Spinal cord (tissue), 10 donors: Measurements from ENCODE around the gene PTPRS. TPM values are rescaled to one million over a fixed set of nuclear protein-coding genes. Genes with fewer than 3 reads are reported as not detected.

Source experiments
- DNase-seq, 6 donors: peaks; one replicate each; pipeline versions ENCODE4 v3.0.0 to v3.0.0-alpha.2; 2013 to 2015; ENCODE audit warnings: low spot score in 6 of 6, low read depth in 4 of 6
- H3K27ac ChIP-seq: one replicate; pipeline ENCODE4 v1.5.1; 2013; ENCODE audit warnings: low read depth, low read length, control low read depth
- H3K27me3 ChIP-seq: one replicate; pipeline ENCODE4 v1.6.1; 2013; ENCODE audit warnings: low read length; ENCODE audit not compliant: control insufficient read depth, insufficient read depth
- H3K36me3 ChIP-seq: one replicate; pipeline ENCODE4 v1.6.1; 2013; ENCODE audit warnings: low read length; ENCODE audit not compliant: control insufficient read depth, insufficient read depth
- H3K4me1 ChIP-seq: one replicate; pipeline ENCODE4 v1.6.1; 2013; ENCODE audit warnings: low read length; ENCODE audit not compliant: control insufficient read depth, insufficient read depth
- H3K4me3 ChIP-seq: one replicate; pipeline ENCODE4 v1.5.1; 2013; ENCODE audit warnings: low read depth, low read length, control low read depth
- H3K9me3 ChIP-seq: one replicate; pipeline ENCODE4 v1.6.1; 2013; ENCODE audit warnings: low read length; ENCODE audit not compliant: control insufficient read depth, insufficient read depth
- WGBS: methylation state at CpG from one replicate; pipeline ENCODE4 v1.1.5; 2013; ENCODE audit warnings: missing lambda C conversion rate; ENCODE audit not compliant: insufficient coverage; 5-methylcytosine and 5-hydroxymethylcytosine counted together
- polyA plus RNA-seq, 2 donors: library from polyadenylated mRNA; unstranded; fragments of 120-200 nt; gene quantifications; one replicate each; pipeline ENCODE4 v1.2.1, GENCODE V29; 2013; ENCODE audit not compliant: insufficient read length in 2 of 2
- total RNA-seq, 2 donors: library from RNA; depleted of rRNA in 1 of 2; stranded (reverse); fragments of 120-200 nt in 1 of 2; fragments of >200 nt in 1 of 2; gene quantifications; one replicate each; pipeline versions ENCODE4 v1.2.3 to v1.2.4, GENCODE V29; 2013 to 2014
- donor health status: healthy.

PTPRS gene
- total and polyA plus RNA-seq, 4 donors = 113 to 151 (median 135) TPM

DNA sequence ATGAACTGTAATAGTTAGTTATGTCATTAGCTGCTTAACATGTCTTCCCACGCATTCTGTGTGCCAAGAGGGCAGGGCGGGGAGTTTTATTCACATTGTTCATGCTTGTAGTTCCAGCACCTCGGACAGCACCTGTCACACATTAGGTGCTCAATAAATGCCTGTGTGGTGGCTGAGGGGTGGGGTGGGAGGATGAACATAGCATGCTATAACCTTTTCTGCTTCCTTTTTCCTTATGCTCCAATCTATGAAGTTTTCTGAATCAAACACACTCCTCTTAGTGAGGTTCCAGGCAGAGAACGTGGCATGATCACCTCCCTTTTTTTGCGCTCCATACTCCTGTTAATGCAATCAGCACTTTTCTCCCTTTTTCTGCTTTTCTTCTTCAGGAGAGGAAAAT is 15.8 kb upstream of the PTPRS start:
- Histone ChIP-seq H3K9me3 (no peaks in the 10 kb centered on the region), H3K27ac (no peak overlapping the region), H3K4me1 (no peaks in the 10 kb centered on the region), H3K36me3 (no peaks in the 10 kb centered on the region), H3K27me3 (no peaks in the 10 kb centered on the region), H3K4me3 (no peak overlapping the region)
- no peak for DNase-seq
- no CpG with 5 or more reads among the region's 5 CpGs for WGBS

GRCh38 chr19:5355693-5356092 is 15.1 kb upstream of the PTPRS start:
- H3K9me3 ChIP-seq = no peaks in the 10 kb centered on the region
- DNase-seq = no peak
- WGBS = 65% methylated on average over 5 of the region's 5 CpGs
- H3K27ac ChIP-seq = no peak overlapping the region
- H3K36me3 ChIP-seq = no peaks in the 10 kb centered on the region
- H3K4me3 ChIP-seq = no peak overlapping the region
- H3K4me1 ChIP-seq = no peaks in the 10 kb centered on the region
- no peaks in the 10 kb centered on the region for H3K27me3 ChIP-seq

DNA sequence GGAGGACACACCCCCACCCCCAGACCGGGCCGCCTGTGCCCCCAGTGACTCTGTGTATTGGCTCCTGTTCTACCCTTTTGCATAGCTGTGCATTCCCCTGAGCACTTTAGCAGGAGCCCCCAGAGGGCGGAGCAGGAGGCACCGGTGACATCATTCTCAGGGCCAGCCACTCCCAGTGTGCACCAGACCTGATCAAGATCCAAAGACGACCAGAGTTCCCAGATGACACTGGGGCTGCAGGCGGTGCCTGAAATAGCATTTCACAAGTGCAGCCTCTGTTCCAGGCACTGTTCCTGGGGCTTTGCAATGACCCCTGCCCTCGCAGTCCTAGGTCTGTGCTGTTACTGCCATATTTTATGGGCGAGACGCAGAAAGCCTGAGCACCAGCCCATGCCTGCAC is 14.5 kb upstream of the PTPRS start:
- no peak for DNase-seq
- Histone ChIP-seq H3K4me1 (no peaks in the 10 kb centered on the region), H3K27me3 (no peaks in the 10 kb centered on the region), H3K36me3 (no peaks in the 10 kb centered on the region), H3K27ac (no peak overlapping the region), H3K4me3 (no peak overlapping the region), H3K9me3 (no peaks in the 10 kb centered on the region)
- WGBS = 46% methylated on average over 9 of the region's 9 CpGs

GRCh38 chr19:5354403-5354802 is 13.8 kb upstream of the PTPRS start:
- no peaks in the 10 kb centered on the region for H3K36me3 ChIP-seq
- no peak for DNase-seq

DNA sequence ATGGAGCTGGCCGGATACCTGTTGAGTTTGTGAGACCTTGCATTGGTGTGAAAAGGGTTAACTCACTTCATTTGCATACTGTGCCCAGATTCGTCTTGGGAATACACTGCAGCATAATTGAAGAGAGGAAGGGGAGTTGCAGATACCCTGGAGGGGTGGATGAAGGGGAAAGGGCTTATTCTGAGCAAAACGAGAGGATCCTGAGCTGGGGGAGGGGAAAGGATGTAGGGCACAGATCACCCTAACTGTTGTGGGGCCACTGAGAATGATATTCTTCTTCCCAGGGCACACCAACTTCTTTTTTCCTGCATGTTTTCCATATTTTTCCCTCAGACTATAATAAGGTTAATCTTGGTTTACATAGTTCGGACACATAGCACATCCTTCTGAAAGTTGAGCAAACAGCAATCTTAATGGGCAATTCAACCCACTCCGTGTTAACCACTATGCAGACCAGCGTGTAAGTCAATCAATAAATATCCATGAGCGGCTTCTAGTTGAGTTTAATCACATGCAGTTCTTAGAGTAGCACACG is 11.7 kb upstream of the PTPRS start:
- Histone ChIP-seq H3K27me3 (no peaks in the 10 kb centered on the region), H3K36me3 (no peaks in the 10 kb centered on the region), H3K27ac (no peak overlapping the region), H3K9me3 (peaks cover 3% of the 10 kb centered on the region), H3K4me1 (peaks cover 5% of the 10 kb centered on the region), H3K4me3 (no peak overlapping the region)
- WGBS = 59% methylated on average over 2 of the region's 8 CpGs
- no peak for DNase-seq

More at GRCh38 chr19:5354403-5354802, 13.8 kb upstream of the PTPRS start:
- WGBS = 89% methylated on average over 4 of the region's 4 CpGs
- H3K27me3 ChIP-seq = no peaks in the 10 kb centered on the region
- H3K4me1 ChIP-seq = no peaks in the 10 kb centered on the region
- H3K4me3 ChIP-seq = no peak overlapping the region
- no peak overlapping the region for H3K27ac ChIP-seq
- no peaks in the 10 kb centered on the region for H3K9me3 ChIP-seq

GRCh38 chr19:5351731-5352228 is 11.2 kb upstream of the PTPRS start:
- H3K4me3 ChIP-seq = no peak overlapping the region
- no peak for DNase-seq
- H3K4me1 ChIP-seq = peaks cover 5% of the 10 kb centered on the region
- peaks cover 3% of the 10 kb centered on the region for H3K9me3 ChIP-seq
- no peaks in the 10 kb centered on the region for H3K27me3 ChIP-seq
- 79% methylated on average over 2 of the region's 2 CpGs for WGBS
- H3K36me3 ChIP-seq = no peaks in the 10 kb centered on the region
- H3K27ac ChIP-seq = no peak overlapping the region

GRCh38 chr19:5349041-5349440 is 8.4 kb upstream of the PTPRS start:
- H3K27me3 ChIP-seq = no peaks in the 10 kb centered on the region
- H3K4me3 ChIP-seq = no peak overlapping the region
- DNase-seq = peak in 3 of 6 donors; percentile 55 to 87 (median 70)
- H3K9me3 ChIP-seq = peaks cover 3% of the 10 kb centered on the region
- peaks cover 5% of the 10 kb centered on the region for H3K4me1 ChIP-seq
- H3K36me3 ChIP-seq = no peaks in the 10 kb centered on the region
- H3K27ac ChIP-seq = no peak overlapping the region
- 12% methylated on average over 3 of the region's 3 CpGs for WGBS

DNA sequence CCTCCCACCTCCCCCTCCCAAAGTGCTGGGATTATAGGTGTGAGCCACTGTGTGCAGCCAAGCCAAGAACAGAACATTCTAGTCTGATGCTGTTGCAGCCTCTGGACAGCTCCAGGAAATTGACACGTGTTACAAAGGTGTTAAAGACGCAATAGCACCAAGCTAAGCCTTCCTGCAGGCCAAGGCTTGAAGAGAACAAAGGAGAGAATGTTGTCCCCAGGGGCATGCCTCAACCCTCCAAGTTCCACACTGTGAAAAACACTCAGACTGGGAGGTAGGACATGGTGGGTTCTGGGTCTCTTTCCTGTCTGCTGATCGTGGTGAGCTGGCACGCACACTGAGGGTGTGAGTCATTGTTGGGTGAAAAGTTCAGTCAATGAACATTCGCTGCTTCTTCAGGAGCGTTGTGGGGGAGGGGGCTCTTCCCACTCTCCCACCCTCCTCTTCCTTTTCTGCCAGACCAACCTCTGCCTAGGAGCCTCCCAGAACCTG is 5.3 kb upstream of the PTPRS start:
- peaks cover 3% of the 10 kb centered on the region for H3K9me3 ChIP-seq
- H3K4me1 ChIP-seq = peaks cover 11% of the 10 kb centered on the region
- no peaks in the 10 kb centered on the region for H3K36me3 ChIP-seq
- WGBS = 30% methylated on average over 2 of the region's 6 CpGs
- no peaks in the 10 kb centered on the region for H3K27me3 ChIP-seq
- H3K4me3 ChIP-seq = no peak overlapping the region
- no peak for DNase-seq
- no peak overlapping the region for H3K27ac ChIP-seq

- no peak for DNase-seq
- Histone ChIP-seq H3K4me3 (no peak overlapping the region), H3K27ac (no peak overlapping the region), H3K9me3 (peaks cover 3% of the 10 kb centered on the region), H3K36me3 (no peaks in the 10 kb centered on the region), H3K4me1 (peaks cover 17% of the 10 kb centered on the region), H3K27me3 (peaks cover 6% of the 10 kb centered on the region)
- WGBS = 46% methylated on average over 7 of the region's 9 CpGs
Measured at GRCh38 chr19:5343848-5344247, 3.2 kb upstream of the PTPRS start.

DNA sequence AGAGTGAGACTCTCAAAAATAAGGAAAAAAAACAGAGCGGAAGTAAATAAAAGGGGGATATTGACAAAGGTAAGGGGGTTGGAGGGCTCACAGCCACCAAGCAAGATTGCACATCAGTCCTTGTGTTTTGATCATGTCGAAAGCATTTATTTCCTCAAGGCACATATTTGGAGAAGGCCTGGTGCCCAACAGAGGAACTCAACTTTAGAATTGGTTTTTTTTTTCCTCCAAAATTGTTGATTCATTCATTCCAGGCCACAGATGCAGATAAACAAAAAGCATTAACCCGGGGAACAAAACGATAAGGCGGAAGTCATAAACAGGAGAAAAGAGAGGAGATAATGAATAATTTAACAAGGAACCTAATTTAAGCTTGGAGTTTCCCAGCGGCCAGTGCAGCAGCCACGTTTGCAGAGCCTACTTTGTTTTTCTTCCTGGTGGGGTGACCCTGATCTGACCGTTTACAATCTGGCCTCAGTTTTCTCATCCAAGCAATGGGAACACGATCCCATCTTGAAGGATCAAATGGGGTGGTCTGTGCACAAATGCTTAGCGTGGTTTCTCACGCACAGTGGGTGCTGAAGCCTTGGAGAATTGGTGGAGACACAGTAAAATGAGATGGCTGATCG is 2.1 kb upstream of the PTPRS start:
- Histone ChIP-seq H3K36me3 (peaks cover 6% of the 10 kb centered on the region), H3K4me3 (no peak overlapping the region), H3K9me3 (peaks cover 3% of the 10 kb centered on the region), H3K4me1 (peaks cover 29% of the 10 kb centered on the region), H3K27ac (no peak overlapping the region), H3K27me3 (peaks cover 6% of the 10 kb centered on the region)
- DNase-seq = no peak
- WGBS = 73% methylated on average over 8 of the region's 12 CpGs
